DND-41 (cell line): Measurements from ENCODE around the gene LIMS1.

Experiments used
- ATAC-seq: fragments of 200-7000 bp; cut with Tn5 transposase; 3 replicates; pipeline ENCODE4 v1.9.1; 2021; ENCODE audit warnings: low read depth; ENCODE audit not compliant: insufficient read depth
- DNase-seq: peaks from one replicate; pipeline ENCODE4 v3.0.0-alpha.2; 2020
- H2AFZ ChIP-seq: 2 replicates; pipeline ENCODE4 v1.6.0; 2012; ENCODE audit warnings: low read depth, low read length
- H3K27ac ChIP-seq: 2 replicates; pipeline ENCODE4 v1.5.1; 2012; ENCODE audit warnings: low read length, inconsistent platforms
- H3K27me3 ChIP-seq: fragments of 200-600 bp; sonication (generic); 2 replicates; pipeline ENCODE4 v1.6.0; 2012; ENCODE audit warnings: low read length, mild to moderate bottlenecking, inconsistent platforms; ENCODE audit not compliant: insufficient read depth, poor library complexity
- H3K36me3 ChIP-seq: 2 replicates; pipeline ENCODE4 v1.5.1; 2012; ENCODE audit warnings: low read length, inconsistent platforms; ENCODE audit not compliant: insufficient read depth
- H3K4me1 ChIP-seq: 2 replicates; pipeline ENCODE4 v1.5.1; 2012; ENCODE audit warnings: mild to moderate bottlenecking, low read length; ENCODE audit not compliant: insufficient read depth
- H3K4me2 ChIP-seq: 2 replicates; pipeline ENCODE4 v1.6.0; 2012; ENCODE audit warnings: mild to moderate bottlenecking, moderate library complexity, low read length, inconsistent platforms; ENCODE audit not compliant: insufficient read depth
- H3K4me3 ChIP-seq, 2 experiments: fragments of 200-600 bp in 1 of 2; shearing (Covaris generic) in 1 of 2; 2 replicates each; pipeline ENCODE4 v1.5.1; 2012 to 2016; ENCODE audit warnings: inconsistent platforms in 2 of 2, low read length in 2 of 2, mild to moderate bottlenecking in 2 of 2, low read depth in 1 of 2, moderate library complexity in 1 of 2
- H3K79me2 ChIP-seq: 2 replicates; pipeline ENCODE4 v1.6.0; 2012; ENCODE audit warnings: low read length, inconsistent platforms; ENCODE audit not compliant: insufficient read depth
- H3K9ac ChIP-seq: 2 replicates; pipeline ENCODE4 v1.6.0; 2012; ENCODE audit warnings: low read depth, mild to moderate bottlenecking, inconsistent platforms, low read length, moderate library complexity
- H3K9me3 ChIP-seq: 2 replicates; pipeline ENCODE4 v1.5.1; 2012; ENCODE audit warnings: low read length, moderate library complexity, mild to moderate bottlenecking, inconsistent platforms; ENCODE audit not compliant: insufficient read depth, severe bottlenecking
- H4K20me1 ChIP-seq: 2 replicates; pipeline ENCODE4 v1.6.0; 2012; ENCODE audit warnings: low read length; ENCODE audit not compliant: insufficient read depth
- CTCF ChIP-seq: IDR thresholded peaks from 2 replicates; pipeline ENCODE4 v1.5.1; 2012; ENCODE audit warnings: borderline replicate concordance, low read length, moderate library complexity, mild to moderate bottlenecking; ENCODE audit not compliant: poor library complexity, severe bottlenecking; ENCODE audit errors: extremely low read depth
- EZH2 ChIP-seq: IDR thresholded peaks from 3 replicates; pipeline ENCODE4 v1.6.1; 2012; ENCODE audit warnings: borderline replicate concordance, low read depth, mild to moderate bottlenecking, moderate library complexity, low read length, inconsistent platforms; ENCODE audit not compliant: severe bottlenecking

LIMS1 gene

DNA sequence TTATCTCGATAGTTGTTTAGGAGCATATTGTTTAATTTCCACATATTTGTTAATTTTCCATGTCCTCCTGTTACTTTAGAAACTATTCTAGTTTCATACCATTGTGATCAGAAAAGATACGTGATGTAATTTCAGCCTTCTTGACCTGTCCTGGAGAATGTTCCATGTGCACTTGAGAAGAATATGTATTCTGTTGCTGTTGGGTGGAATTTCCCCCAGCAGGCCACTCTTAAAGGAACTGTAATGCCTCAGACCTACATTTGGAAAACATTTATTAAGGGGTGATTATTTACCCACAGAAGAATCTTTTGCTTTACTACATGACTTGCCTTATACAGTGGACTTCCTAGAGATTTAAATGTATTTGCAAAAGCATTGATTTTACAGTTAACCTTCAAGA, 55.5 kb downstream of the LIMS1 start:
- H3K79me2 ChIP-seq: peaks cover 11% of the 10 kb centered on the region; the same call in 1 of the 2 replicates

DNA sequence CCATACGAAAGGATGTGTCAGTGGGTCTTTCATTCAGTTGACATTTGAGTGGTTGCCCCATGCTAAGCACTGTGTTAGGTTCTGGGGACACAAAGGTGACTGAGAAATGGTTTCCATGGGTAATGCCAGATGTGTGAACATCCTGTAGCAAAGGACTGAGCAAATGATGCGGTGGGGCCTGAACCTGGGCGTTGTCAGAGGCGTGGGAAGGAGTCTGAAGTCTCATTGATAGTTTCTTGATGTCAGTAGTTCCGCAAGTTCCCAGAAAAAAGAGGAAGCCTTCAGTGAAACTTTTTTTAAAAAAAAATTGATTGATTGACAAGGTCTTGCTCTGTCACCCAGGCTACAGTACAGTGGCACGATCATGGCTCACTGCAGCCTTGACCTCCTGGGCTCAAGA, 56.9 kb downstream of the LIMS1 start:
- Histone ChIP-seq H3K4me1 (no peaks in the 10 kb centered on the region), H3K27me3 (no peaks in the 10 kb centered on the region), H3K4me3 (no peak overlapping the region), H3K9ac (no peak overlapping the region), H3K27ac (no peak overlapping the region), H3K9me3 (no peaks in the 10 kb centered on the region), H4K20me1 (peaks cover 42% of the 10 kb centered on the region), H3K4me2 (no peak overlapping the region), H2AFZ (no peak overlapping the region), H3K79me2 (peaks cover 6% of the 10 kb centered on the region; the same call in 1 of the 2 replicates), H3K36me3 (no peaks in the 10 kb centered on the region)
- ATAC-seq (no peak), DNase-seq (no peak)
- TF ChIP-seq EZH2: no peak
- no peak for TF ChIP-seq CTCF

More for the DNA sequence above, 55.5 kb downstream of the LIMS1 start:
- H3K4me3 ChIP-seq: no peak overlapping the region
- no peak overlapping the region for H3K9ac ChIP-seq
- DNase-seq (no peak), ATAC-seq (no peak)
- no peak overlapping the region for H3K4me2 ChIP-seq
- no peaks in the 10 kb centered on the region for H3K27me3 ChIP-seq
- H2AFZ ChIP-seq: no peak overlapping the region
- H4K20me1 ChIP-seq: peaks cover 47% of the 10 kb centered on the region
- no peaks in the 10 kb centered on the region for H3K36me3 ChIP-seq
- no peak overlapping the region for H3K27ac ChIP-seq
- no peak for TF ChIP-seq EZH2
- no peak for TF ChIP-seq CTCF
- H3K4me1 ChIP-seq: no peaks in the 10 kb centered on the region
- H3K9me3 ChIP-seq: no peaks in the 10 kb centered on the region

- TF ChIP-seq EZH2 (no peak), CTCF (peak; percentile 14)
- no peak overlapping the region for H2AFZ ChIP-seq
- no peaks in the 10 kb centered on the region for H3K36me3 ChIP-seq
- no peak overlapping the region for H3K4me2 ChIP-seq
- H4K20me1 ChIP-seq: peaks cover 28% of the 10 kb centered on the region
- no peak overlapping the region for H3K4me3 ChIP-seq
- peaks cover 6% of the 10 kb centered on the region; the same call in 1 of the 2 replicates for H3K79me2 ChIP-seq
- no peaks in the 10 kb centered on the region for H3K9me3 ChIP-seq
- H3K9ac ChIP-seq: no peak overlapping the region
- no peaks in the 10 kb centered on the region for H3K4me1 ChIP-seq
- 0 out of 3 replicates have a peak, but pooled peaks have one; percentile 42 for ATAC-seq
- H3K27me3 ChIP-seq: no peaks in the 10 kb centered on the region
- no peak for DNase-seq
- H3K27ac ChIP-seq: no peak overlapping the region
Measured at GRCh38 chr2:108593547-108594098, 59.4 kb downstream of the LIMS1 start.
